ENCODE measurements around the gene KIF3B. TPM values are rescaled to one million over a fixed set of nuclear protein-coding genes. Genes with fewer than 3 reads are reported as not detected.

The KIF3B gene
- total RNA-seq, 4 donors from 2014 or later, result 4.8 to 8.7 (median 6.4) TPM

- in situ Hi-C loops (cut with MboI; ENCODE audit: low sequenced_read_pairs in 4 of 4), result no loop called here
- Histone ChIP-seq H3K27me3 (no peaks in the 10 kb centered on the region), H3K4me1 (peaks cover 56 to 64% of the 10 kb centered on the region in 2 donors), H3K27ac (peak overlapping the region; percentile 36 to 62 (median 52)), H3K4me3 (no peak overlapping the region), H3K36me3 (no peaks in the 10 kb centered on the region), H3K9me3 (no peaks in the 10 kb centered on the region)
- intact Hi-C loops (cut with DNase I; ENCODE audit: low total_unique reads), result no loop called here
- peak; percentile 12 to 18 for DNase-seq
- peak; percentile 75 to 95 for ATAC-seq
- TF ChIP-seq POLR2A (IDR thresholded peaks at IDR 0.05) (no peak), CTCF (IDR thresholded peaks at IDR 0.05 in 4 of 5, conservative IDR thresholded peaks at IDR 0.05 in 1 of 5) (no peak)
Observed at GRCh38 chr20:32365564-32365963, 88.1 kb downstream of the KIF3B start.

- in situ Hi-C loops (cut with MboI; ENCODE audit: low sequenced_read_pairs in 4 of 4) (no loop called here), intact Hi-C loops (cut with DNase I; ENCODE audit: low total_unique reads) (no loop called here)
- Histone ChIP-seq H3K9me3 (no peaks in the 10 kb centered on the region), H3K4me3 (no peak overlapping the region), H3K4me1 (peaks cover 52 to 57% of the 10 kb centered on the region in 2 donors), H3K27ac (peak overlapping the region in 1 of 4 donors; percentile 12), H3K27me3 (no peaks in the 10 kb centered on the region), H3K36me3 (no peaks in the 10 kb centered on the region)
- TF ChIP-seq CTCF (IDR thresholded peaks at IDR 0.05 in 4 of 5, conservative IDR thresholded peaks at IDR 0.05 in 1 of 5) (no peak), POLR2A (IDR thresholded peaks at IDR 0.05) (no peak)
- DNase-seq, result no peak
- ATAC-seq, result no peak
Observed at GRCh38 chr20:32366380-32366779, 88.9 kb downstream of the KIF3B start.

GRCh38 chr20:32368323-32368722 lies 90.9 kb downstream of the KIF3B start:
- Histone ChIP-seq H3K4me3 (no peak overlapping the region), H3K36me3 (peaks cover 0 to 13% of the 10 kb centered on the region in 2 donors), H3K27ac (no peak overlapping the region), H3K4me1 (peaks cover 39 to 46% of the 10 kb centered on the region in 2 donors), H3K27me3 (no peaks in the 10 kb centered on the region), H3K9me3 (no peaks in the 10 kb centered on the region)
- ATAC-seq (no peak), DNase-seq (no peak)
- in situ Hi-C loops (cut with MboI; ENCODE audit: low sequenced_read_pairs in 4 of 4) (no loop called here), intact Hi-C loops (cut with DNase I; ENCODE audit: low total_unique reads) (no loop called here)
- TF ChIP-seq CTCF (IDR thresholded peaks at IDR 0.05 in 4 of 5, conservative IDR thresholded peaks at IDR 0.05 in 1 of 5) (no peak), POLR2A (IDR thresholded peaks at IDR 0.05) (no peak)

- H3K4me3 ChIP-seq, result no peak overlapping the region
- DNase-seq (no peak), ATAC-seq (no peak)
- intact Hi-C loops (cut with DNase I; ENCODE audit: low total_unique reads) (no loop called here), in situ Hi-C loops (cut with MboI; ENCODE audit: low sequenced_read_pairs in 4 of 4) (no loop called here)
- H3K27me3 ChIP-seq, result no peaks in the 10 kb centered on the region
- H3K9me3 ChIP-seq, result no peaks in the 10 kb centered on the region
- H3K27ac ChIP-seq, result no peak overlapping the region
- H3K36me3 ChIP-seq, result peaks cover 0 to 14% of the 10 kb centered on the region in 2 donors
- H3K4me1 ChIP-seq, result peaks cover 34 to 40% of the 10 kb centered on the region in 2 donors
- no peak for TF ChIP-seq CTCF (IDR thresholded peaks at IDR 0.05 in 4 of 5, conservative IDR thresholded peaks at IDR 0.05 in 1 of 5)
- no peak for TF ChIP-seq POLR2A (IDR thresholded peaks at IDR 0.05)
Observed at GRCh38 chr20:32368925-32369324, 91.5 kb downstream of the KIF3B start.

GRCh38 chr20:32370897-32371296 lies 93.4 kb downstream of the KIF3B start:
- intact Hi-C loops (cut with DNase I; ENCODE audit: low total_unique reads), result no loop called here
- Histone ChIP-seq H3K4me1 (peaks cover 15 to 23% of the 10 kb centered on the region in 2 donors), H3K9me3 (no peaks in the 10 kb centered on the region), H3K36me3 (peaks cover 0 to 20% of the 10 kb centered on the region in 2 donors), H3K27ac (no peak overlapping the region), H3K27me3 (no peaks in the 10 kb centered on the region), H3K4me3 (no peak overlapping the region)
- DNase-seq, result no peak
- no peak for ATAC-seq
- TF ChIP-seq CTCF (IDR thresholded peaks at IDR 0.05 in 4 of 5, conservative IDR thresholded peaks at IDR 0.05 in 1 of 5) (no peak), POLR2A (IDR thresholded peaks at IDR 0.05) (no peak)
- in situ Hi-C loops (cut with MboI; ENCODE audit: low sequenced_read_pairs in 4 of 4), result no loop called here
